ENCODE measurements around the gene AKAP7.

The AKAP7 gene

GRCh38 chr6:131205481-131206244, 70.4 kb downstream of the AKAP7 start:
- no peak for DNase-seq

GRCh38 chr6:131206463-131207251, 71.4 kb downstream of the AKAP7 start:
- no peak for DNase-seq

GRCh38 chr6:131208787-131209186, 73.5 kb downstream of the AKAP7 start:
- DNase-seq, result no peak

- DNase-seq, result no peak
Measured at GRCh38 chr6:131210469-131210868, 75.2 kb downstream of the AKAP7 start.

GRCh38 chr6:131212024-131212423, 76.8 kb downstream of the AKAP7 start:
- DNase-seq, result no peak

- DNase-seq, result no peak
Measured at GRCh38 chr6:131212913-131213312, 77.6 kb downstream of the AKAP7 start.

- DNase-seq, result no peak
Measured at GRCh38 chr6:131213501-131213990, 78.3 kb downstream of the AKAP7 start.

- DNase-seq, result no peak
Measured at GRCh38 chr6:131215219-131215618, 80.0 kb downstream of the AKAP7 start.

GRCh38 chr6:131216246-131216645, 81.0 kb downstream of the AKAP7 start:
- DNase-seq, result no peak

- DNase-seq, result no peak
Measured at GRCh38 chr6:131222773-131223172, 87.5 kb downstream of the AKAP7 start.

- DNase-seq, result no peak
Measured at GRCh38 chr6:131223416-131223815, 88.1 kb downstream of the AKAP7 start.

- DNase-seq, result no peak
Measured at GRCh38 chr6:131225127-131225526, 89.9 kb downstream of the AKAP7 start.

- DNase-seq, result no peak
Measured at GRCh38 chr6:131225959-131226358, 90.7 kb downstream of the AKAP7 start.

- no peak for DNase-seq
Measured at GRCh38 chr6:131226459-131227157, 91.3 kb downstream of the AKAP7 start.

GRCh38 chr6:131227158-131227543, 91.9 kb downstream of the AKAP7 start:
- DNase-seq, result no peak

- no peak for DNase-seq
Measured at GRCh38 chr6:131231103-131231502, 95.8 kb downstream of the AKAP7 start.

GRCh38 chr6:131231891-131232290, 96.6 kb downstream of the AKAP7 start:
- no peak for DNase-seq

GRCh38 chr6:131244942-131245341, 109.7 kb downstream of the AKAP7 start:
- no peak for DNase-seq

- DNase-seq, result no peak
Measured at GRCh38 chr6:131250122-131250521, 114.9 kb downstream of the AKAP7 start.

- no peak for DNase-seq
Measured at GRCh38 chr6:131250936-131251335, 115.7 kb downstream of the AKAP7 start.

GRCh38 chr6:131251590-131252199, 116.4 kb downstream of the AKAP7 start:
- no peak for DNase-seq

- DNase-seq, result no peak
Measured at GRCh38 chr6:131255434-131255833, 120.2 kb downstream of the AKAP7 start.

GRCh38 chr6:131255911-131256310, 120.6 kb downstream of the AKAP7 start:
- DNase-seq, result no peak

Measured in 8988T (cell line).